ENCODE results near the gene NEK6.

GRCh38 chr9:124373386-124373785 is 115.6 kb downstream of the NEK6 start:
- TF ChIP-seq CREB5 (CRISPR knock-in tag; IDR thresholded peaks at IDR 0.05; ENCODE audit: low read depth): no peak
- TF ChIP-seq ZFP3 (CRISPR knock-in tag; IDR thresholded peaks at IDR 0.05): no peak
- TF ChIP-seq TSHZ2 (CRISPR knock-in tag; IDR thresholded peaks at IDR 0.05): no peak
- TF ChIP-seq BACH2 (CRISPR knock-in tag; IDR thresholded peaks at IDR 0.05; ENCODE audit: borderline replicate concordance): no peak

All from SK-N-SH treated with all-trans-retinoic acid at 6 μM for 48 hours (cell line).